Stimulated activated naive CD8-positive, alpha-beta T cell treated with anti-CD3 and anti-CD28 coated beads, Interleukin-15, amount 100 ng/mL, for 72 hours (primary cell): ENCODE results near the gene PHACTR3.

Source experiments
- ATAC-seq: fragments of 150-1000 bp; cut with Tn5 transposase; 2 replicates; pipeline ENCODE4 v1.10.0; 2021; ENCODE audit warnings: mild to moderate bottlenecking, moderate library complexity
- DNase-seq, 2 donors: peaks; one replicate each; pipeline ENCODE4 v3.0.0; 2021 to 2022
- H3K27ac Mint-ChIP-seq, 2 donors: one replicate each; pipeline ENCODE4 v1.8.0; 2022; ENCODE audit warnings: mild to moderate bottlenecking in 2 of 2, mixed read lengths in 2 of 2, moderate library complexity in 2 of 2
- H3K27me3 Mint-ChIP-seq: one replicate; pipeline ENCODE4 v1.8.0; 2022; ENCODE audit warnings: mixed read lengths
- H3K4me1 Mint-ChIP-seq: one replicate; pipeline ENCODE4 v1.8.0; 2022; ENCODE audit warnings: mild to moderate bottlenecking, mixed read lengths
- H3K4me3 Mint-ChIP-seq, 2 donors: one replicate each; pipeline ENCODE4 v1.8.0; 2022; ENCODE audit warnings: mild to moderate bottlenecking in 2 of 2, mixed read lengths in 2 of 2, moderate library complexity in 1 of 2
- H3K9me3 Mint-ChIP-seq, 2 donors: one replicate each; pipeline ENCODE4 v1.8.0; 2022; ENCODE audit warnings: mixed read lengths in 2 of 2

The PHACTR3 gene

GRCh38 chr20:59723607-59724456 lies 119.5 kb downstream of the PHACTR3 start:
- Mint-ChIP-seq H3K9me3 (no peaks in the 10 kb centered on the region), H3K4me1 (peaks cover 6% of the 10 kb centered on the region), H3K27ac (no peak overlapping the region), H3K27me3 (peaks cover 8% of the 10 kb centered on the region), H3K4me3 (no peak overlapping the region)
- ATAC-seq = no peak
- no peak for DNase-seq

GRCh38 chr20:59724457-59725366 lies 120.4 kb downstream of the PHACTR3 start:
- no peak for DNase-seq
- ATAC-seq = peak; percentile 9
- H3K4me1 Mint-ChIP-seq = peaks cover 6% of the 10 kb centered on the region
- H3K4me3 Mint-ChIP-seq = no peak overlapping the region
- H3K27me3 Mint-ChIP-seq = peaks cover 8% of the 10 kb centered on the region
- no peaks in the 10 kb centered on the region for H3K9me3 Mint-ChIP-seq
- no peak overlapping the region for H3K27ac Mint-ChIP-seq

- no peaks in the 10 kb centered on the region for H3K9me3 Mint-ChIP-seq
- H3K4me1 Mint-ChIP-seq = peaks cover 6% of the 10 kb centered on the region
- peaks cover 8% of the 10 kb centered on the region for H3K27me3 Mint-ChIP-seq
- H3K27ac Mint-ChIP-seq = no peak overlapping the region
- no peak for ATAC-seq
- no peak for DNase-seq
- no peak overlapping the region for H3K4me3 Mint-ChIP-seq
These were observed 121.3 kb downstream of the PHACTR3 start for GRCh38 chr20:59725476-59726280.

- Mint-ChIP-seq H3K4me1 (peaks cover 6% of the 10 kb centered on the region), H3K27me3 (peaks cover 8% of the 10 kb centered on the region), H3K27ac (no peak overlapping the region), H3K4me3 (no peak overlapping the region), H3K9me3 (no peaks in the 10 kb centered on the region)
- ATAC-seq = no peak
- DNase-seq = no peak
These were observed 121.9 kb downstream of the PHACTR3 start for GRCh38 chr20:59726281-59726595.

GRCh38 chr20:59728722-59729430 lies 124.5 kb downstream of the PHACTR3 start:
- Mint-ChIP-seq H3K4me3 (no peak overlapping the region), H3K4me1 (no peaks in the 10 kb centered on the region), H3K27ac (no peak overlapping the region), H3K27me3 (peaks cover 8% of the 10 kb centered on the region), H3K9me3 (no peaks in the 10 kb centered on the region)
- ATAC-seq (no peak), DNase-seq (no peak)

GRCh38 chr20:59729506-59729905 lies 125.2 kb downstream of the PHACTR3 start:
- Mint-ChIP-seq H3K4me3 (no peak overlapping the region), H3K9me3 (no peaks in the 10 kb centered on the region), H3K27ac (no peak overlapping the region), H3K27me3 (peaks cover 8% of the 10 kb centered on the region), H3K4me1 (no peaks in the 10 kb centered on the region)
- ATAC-seq = no peak
- DNase-seq = no peak

GRCh38 chr20:59730722-59731121 lies 126.4 kb downstream of the PHACTR3 start:
- ATAC-seq (no peak), DNase-seq (no peak)
- H3K27me3 Mint-ChIP-seq = no peaks in the 10 kb centered on the region
- no peak overlapping the region for H3K4me3 Mint-ChIP-seq
- no peaks in the 10 kb centered on the region for H3K9me3 Mint-ChIP-seq
- H3K27ac Mint-ChIP-seq = no peak overlapping the region
- H3K4me1 Mint-ChIP-seq = no peaks in the 10 kb centered on the region

- no peak for DNase-seq
- no peaks in the 10 kb centered on the region for H3K9me3 Mint-ChIP-seq
- no peaks in the 10 kb centered on the region for H3K27me3 Mint-ChIP-seq
- no peak overlapping the region for H3K27ac Mint-ChIP-seq
- no peak overlapping the region for H3K4me3 Mint-ChIP-seq
- ATAC-seq = no peak
- no peaks in the 10 kb centered on the region for H3K4me1 Mint-ChIP-seq
These were observed 127.0 kb downstream of the PHACTR3 start for GRCh38 chr20:59731376-59731775.

- Mint-ChIP-seq H3K4me1 (no peaks in the 10 kb centered on the region), H3K27me3 (no peaks in the 10 kb centered on the region), H3K9me3 (no peaks in the 10 kb centered on the region), H3K27ac (no peak overlapping the region), H3K4me3 (no peak overlapping the region)
- DNase-seq (no peak), ATAC-seq (no peak)
These were observed 129.0 kb downstream of the PHACTR3 start for GRCh38 chr20:59733351-59733750.

GRCh38 chr20:59735486-59735885 lies 131.1 kb downstream of the PHACTR3 start:
- no peak for ATAC-seq
- no peak overlapping the region for H3K27ac Mint-ChIP-seq
- no peak overlapping the region for H3K4me3 Mint-ChIP-seq
- no peaks in the 10 kb centered on the region for H3K27me3 Mint-ChIP-seq
- no peaks in the 10 kb centered on the region for H3K9me3 Mint-ChIP-seq
- no peaks in the 10 kb centered on the region for H3K4me1 Mint-ChIP-seq
- no peak for DNase-seq

GRCh38 chr20:59735917-59736316 lies 131.6 kb downstream of the PHACTR3 start:
- DNase-seq = no peak
- Mint-ChIP-seq H3K4me3 (no peak overlapping the region), H3K27ac (no peak overlapping the region), H3K4me1 (no peaks in the 10 kb centered on the region), H3K27me3 (no peaks in the 10 kb centered on the region), H3K9me3 (no peaks in the 10 kb centered on the region)
- ATAC-seq = no peak

GRCh38 chr20:59736366-59736765 lies 132.0 kb downstream of the PHACTR3 start:
- H3K27ac Mint-ChIP-seq = no peak overlapping the region
- H3K27me3 Mint-ChIP-seq = no peaks in the 10 kb centered on the region
- H3K9me3 Mint-ChIP-seq = no peaks in the 10 kb centered on the region
- no peaks in the 10 kb centered on the region for H3K4me1 Mint-ChIP-seq
- no peak overlapping the region for H3K4me3 Mint-ChIP-seq
- DNase-seq (no peak), ATAC-seq (no peak)

- no peak for ATAC-seq
- H3K4me3 Mint-ChIP-seq = no peak overlapping the region
- H3K9me3 Mint-ChIP-seq = no peaks in the 10 kb centered on the region
- no peak for DNase-seq
- peaks cover 1% of the 10 kb centered on the region for H3K27me3 Mint-ChIP-seq
- H3K4me1 Mint-ChIP-seq = no peaks in the 10 kb centered on the region
- H3K27ac Mint-ChIP-seq = no peak overlapping the region
These were observed 132.8 kb downstream of the PHACTR3 start for GRCh38 chr20:59737073-59737666.

GRCh38 chr20:59737816-59738215 lies 133.5 kb downstream of the PHACTR3 start:
- DNase-seq = no peak
- no peaks in the 10 kb centered on the region for H3K4me1 Mint-ChIP-seq
- no peak for ATAC-seq
- H3K27me3 Mint-ChIP-seq = peaks cover 8% of the 10 kb centered on the region
- H3K9me3 Mint-ChIP-seq = no peaks in the 10 kb centered on the region
- no peak overlapping the region for H3K4me3 Mint-ChIP-seq
- H3K27ac Mint-ChIP-seq = peak overlapping the region in 1 of 2 donors; percentile 83

- DNase-seq = no peak
- ATAC-seq = no peak
- Mint-ChIP-seq H3K4me1 (no peaks in the 10 kb centered on the region), H3K4me3 (no peak overlapping the region), H3K27ac (no peak overlapping the region), H3K9me3 (no peaks in the 10 kb centered on the region), H3K27me3 (peaks cover 8% of the 10 kb centered on the region)
These were observed 134.5 kb downstream of the PHACTR3 start for GRCh38 chr20:59738851-59739250.
